Erythroblast (primary cell): ENCODE data around the gene RNF123.

ENCODE experiments used
- GATA1 ChIP-seq: IDR thresholded peaks from 2 replicates; pipeline ENCODE4 v1.6.1; 2011; ENCODE audit warnings: low read depth, mild to moderate bottlenecking, control low read depth, low read length, moderate library complexity
- POLR2A ChIP-seq: IDR thresholded peaks from 2 replicates; pipeline ENCODE4 v1.6.1; 2011; ENCODE audit warnings: mild to moderate bottlenecking, low read length

DNA sequence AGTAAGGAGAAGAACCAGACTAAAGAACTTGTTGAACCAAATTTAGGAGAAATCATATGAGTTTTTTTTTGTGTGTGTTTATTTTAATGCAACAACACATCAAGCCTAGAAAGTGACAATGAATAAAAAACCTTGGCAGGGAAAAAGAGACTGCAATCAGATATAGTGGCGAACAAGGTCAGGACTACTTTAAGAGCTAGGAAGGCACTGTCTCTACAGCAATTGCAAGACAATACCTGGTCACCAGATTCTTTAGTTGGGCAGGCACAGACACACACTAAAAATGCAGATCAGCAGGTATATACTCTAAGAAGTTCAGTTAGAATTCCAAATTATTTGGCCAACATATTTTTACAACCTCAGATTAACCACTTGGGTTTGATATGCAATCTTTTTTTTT, 65.2 kb downstream of the RNF123 start:
- TF ChIP-seq POLR2A (no peak), GATA1 (no peak)
